ENCODE results near the gene APOE.

The APOE gene

DNA sequence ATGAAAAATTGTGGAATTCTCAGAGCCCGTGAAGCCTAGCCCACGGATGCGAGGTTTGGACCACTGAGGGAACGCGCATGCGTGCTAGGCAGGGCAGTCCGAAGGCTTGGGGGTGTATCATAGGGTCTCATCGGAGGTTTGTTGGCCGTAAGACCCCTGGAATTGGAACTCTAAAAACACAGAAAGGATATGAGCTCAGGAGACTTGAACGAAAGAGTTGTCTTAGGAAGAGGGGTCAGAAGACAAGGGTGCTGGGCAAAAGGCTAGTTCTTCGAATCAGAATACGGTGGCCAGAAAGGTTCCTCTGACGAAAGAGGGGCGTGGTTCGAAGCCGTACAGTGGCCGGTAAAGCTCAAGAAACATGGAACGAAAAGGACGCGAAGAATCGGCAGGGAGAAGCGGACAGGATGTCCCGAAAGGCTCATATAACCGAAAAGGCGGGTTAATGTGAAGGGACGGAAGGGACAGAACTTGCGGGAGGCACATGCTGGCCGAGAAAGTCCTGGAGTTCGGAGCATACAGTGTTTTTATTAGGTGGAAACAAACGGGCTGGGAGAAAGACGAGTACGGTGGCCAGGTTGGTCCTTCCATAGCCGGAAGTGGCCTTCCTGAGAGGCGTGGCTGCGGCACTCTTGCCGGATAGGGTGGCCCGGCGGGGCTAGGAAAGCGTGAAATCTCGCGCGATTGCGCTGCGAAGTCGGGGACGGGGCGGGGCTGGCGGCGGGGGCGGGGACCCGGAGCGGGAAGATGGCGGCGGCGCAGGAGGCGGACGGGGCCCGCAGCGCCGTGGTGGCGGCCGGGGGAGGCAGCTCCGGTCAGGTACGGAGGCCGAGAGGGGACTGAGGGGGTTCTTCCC, 49.3 kb downstream of the APOE start, which contains the start of gene CLPTM1:
Gene CLPTM1 (plus strand): TSS at position 732 of the 856 bp plus-strand sequence. CDS start 16 bp downstream, at position 748.
- DNase-seq, result peak; percentile 91

DNA sequence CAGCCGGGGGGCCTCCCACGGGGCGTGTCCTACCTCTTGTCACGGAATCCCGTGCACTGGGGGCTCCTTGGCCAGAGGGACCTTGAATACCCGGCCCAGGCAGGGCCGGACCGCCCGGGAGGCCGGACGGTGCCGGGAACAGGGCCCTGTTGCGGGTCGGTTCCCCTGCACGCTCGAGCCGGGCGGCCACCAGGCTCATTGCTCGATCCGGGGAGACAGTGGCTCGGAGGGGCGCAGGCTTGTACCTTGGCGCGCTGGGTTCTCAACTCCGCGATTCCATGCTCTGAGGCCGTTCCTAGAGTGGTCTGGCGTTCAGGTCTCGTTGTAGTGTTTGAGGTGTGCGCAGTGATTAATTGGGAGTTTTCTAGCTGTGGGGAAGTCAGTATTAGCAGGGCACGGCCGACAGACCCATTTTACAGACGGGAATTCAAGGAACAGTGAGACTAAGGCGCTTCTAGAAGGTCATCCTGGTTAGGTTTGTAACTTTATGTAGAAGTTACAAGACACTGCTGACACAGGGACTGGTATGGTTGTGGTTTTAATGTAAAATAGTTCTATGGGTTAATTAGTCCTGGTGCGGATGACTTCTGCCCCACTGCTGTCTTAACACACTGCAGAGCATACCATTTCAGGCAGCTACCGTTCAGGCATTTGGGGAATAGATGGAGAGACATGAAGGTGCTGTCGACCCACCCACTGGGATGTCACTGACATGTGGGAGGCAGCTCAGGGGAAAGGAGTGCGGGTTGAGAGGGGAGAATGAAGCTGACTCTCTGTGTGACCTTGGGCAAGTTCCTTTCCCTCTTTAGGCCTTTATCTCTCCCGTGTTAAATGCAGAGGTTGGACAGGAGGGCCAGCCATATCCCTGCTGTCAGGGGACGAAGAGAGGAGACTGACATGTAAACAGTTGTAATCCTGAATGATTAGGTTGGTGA, 50.2 kb downstream of the APOE start:
- DNase-seq, result no peak

DNA sequence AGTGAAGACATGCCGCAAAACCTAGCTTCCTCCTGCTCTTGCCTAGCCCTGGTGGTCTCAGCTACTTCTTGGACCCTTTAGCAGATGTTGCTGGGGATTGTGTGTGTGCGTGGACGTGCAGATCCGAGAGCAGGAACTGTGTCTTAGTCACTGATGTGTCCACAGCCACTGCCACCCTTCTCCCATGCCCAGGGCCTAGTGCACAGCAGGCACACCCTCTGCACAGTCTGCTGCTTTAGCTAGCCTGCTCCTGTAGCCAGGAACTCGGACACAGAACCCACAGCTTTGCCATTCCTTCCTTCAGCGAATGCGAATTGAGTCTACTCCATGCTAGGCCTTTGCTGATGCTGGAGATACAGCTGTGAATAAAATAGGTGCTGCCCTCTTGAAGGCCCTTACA, 51.9 kb downstream of the APOE start:
- DNase-seq, result no peak

DNA sequence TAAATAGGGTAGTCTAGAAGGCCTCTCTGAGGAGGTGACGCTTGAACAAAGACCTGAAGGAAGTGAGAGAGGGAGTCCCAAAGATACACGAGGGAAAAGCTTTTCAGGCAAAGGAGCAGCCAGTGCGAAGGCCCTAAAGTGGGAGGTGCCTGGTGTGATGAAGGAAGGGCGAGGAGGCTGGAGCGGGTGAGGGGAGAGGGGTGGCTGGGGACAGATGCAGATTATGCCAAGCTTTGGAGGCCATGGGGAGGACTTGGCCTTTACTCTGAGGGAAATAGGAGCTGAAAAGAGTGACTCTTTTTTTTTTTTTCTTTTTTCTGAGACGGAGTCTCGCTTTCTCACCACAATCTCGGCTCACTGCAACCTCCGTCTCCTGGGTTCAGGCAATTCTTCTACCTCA, 52.5 kb downstream of the APOE start:
- DNase-seq, result no peak

All from amniotic stem cell (primary cell).